Measurements from ENCODE around the gene WFIKKN1. TPM values are rescaled to one million over a fixed set of nuclear protein-coding genes. Genes with fewer than 3 reads are reported as not detected.

Gene WFIKKN1
- total and polyA plus RNA-seq, 2 of the 13 experiments (the other 11 are each of a cell fraction or from before 2014, with no cell fraction given), result 1.7 to 4.9 TPM

GRCh38 chr16:678858-679813, 48.4 kb downstream of the WFIKKN1 start (continued):
- TF ChIP-seq FIP1L1 (IDR thresholded peaks at IDR 0.05; ENCODE audit: borderline replicate concordance, insufficient read depth, low read depth, low read length) (no peak), GPN1 (CRISPR knock-in tag; IDR thresholded peaks at IDR 0.05; ENCODE audit: borderline replicate concordance) (no peak), HMGA1 (CRISPR knock-in tag; conservative IDR thresholded peaks at IDR 0.05) (no peak), ZNF7 (CRISPR knock-in tag; IDR thresholded peaks at IDR 0.05) (no peak), ZNF674 (CRISPR knock-in tag; IDR thresholded peaks at IDR 0.05; ENCODE audit: low read depth) (peak; percentile 33; the same call in 1 of the 2 replicates), ZBTB38 (CRISPR knock-in tag; IDR thresholded peaks at IDR 0.05) (peak; percentile 97), BRD4 (CRISPR knock-in tag; IDR thresholded peaks at IDR 0.05) (0 out of 2 replicates have a peak, but pooled peaks have one; percentile 59), ZEB1 (IDR thresholded peaks at IDR 0.05; ENCODE audit: insufficient replicate concordance, low read depth) (no peak), TEAD3 (CRISPR knock-in tag; optimal IDR thresholded peaks at IDR 0.05; ENCODE audit: borderline replicate concordance) (no peak), SNAI1 (CRISPR knock-in tag; IDR thresholded peaks at IDR 0.05; ENCODE audit: borderline replicate concordance) (no peak), CSRNP1 (CRISPR knock-in tag; IDR thresholded peaks at IDR 0.05) (0 out of 2 replicates have a peak, but pooled peaks have one; percentile 48), PHF5A (CRISPR knock-in tag; IDR thresholded peaks at IDR 0.05; ENCODE audit: low read depth, unreplicated experiment) (no peak), CCAR2 (optimal IDR thresholded peaks at IDR 0.05; ENCODE audit: low read depth, low read length) (no peak), ZNF580 (CRISPR knock-in tag; IDR thresholded peaks at IDR 0.05; ENCODE audit: borderline replicate concordance, low read depth) (no peak; the same call in 1 of the 2 replicates), ELK4 (CRISPR knock-in tag; IDR thresholded peaks at IDR 0.05; ENCODE audit: borderline replicate concordance) (no peak), TEF (CRISPR knock-in tag; IDR thresholded peaks at IDR 0.05) (no peak), SRSF9 (IDR thresholded peaks at IDR 0.05; ENCODE audit: borderline replicate concordance, insufficient read depth, low read depth, low read length, poor library complexity, severe bottlenecking) (no peak), SRY (CRISPR knock-in tag; IDR thresholded peaks at IDR 0.05) (peak; percentile 79), THRA (CRISPR knock-in tag; IDR thresholded peaks at IDR 0.05; ENCODE audit: borderline replicate concordance) (0 out of 2 replicates have a peak, but pooled peaks have one; percentile 5), HMG20A (CRISPR knock-in tag; IDR thresholded peaks at IDR 0.05; ENCODE audit: borderline replicate concordance) (no peak), TARDBP (CRISPR knock-in tag; IDR thresholded peaks at IDR 0.05) (peak; percentile 66; the same call in 1 of the 2 replicates), WIZ (CRISPR knock-in tag; IDR thresholded peaks at IDR 0.05) (0 out of 2 replicates have a peak, but pooled peaks have one; percentile 65)
